ENCODE results near the gene STK39.

Gene STK39

GRCh38 chr2:168140892-168141291 lies 106.5 kb downstream of the STK39 start:
- no peak overlapping the region for H3K27ac ChIP-seq (replicated peaks)
- TF ChIP-seq CTCF (IDR thresholded peaks at IDR 0.05; ENCODE audit: insufficient read depth, low read length) (no peak), POLR2AphosphoS5 (IDR thresholded peaks at IDR 0.05; ENCODE audit: low read depth) (no peak), SPI1 (IDR thresholded peaks at IDR 0.05; ENCODE audit: borderline replicate concordance, low read depth) (no peak), GABPA (IDR thresholded peaks at IDR 0.05; ENCODE audit: low read depth) (no peak), REST (IDR thresholded peaks at IDR 0.05; ENCODE audit: insufficient replicate concordance, low read depth) (no peak)
- DNase-seq (ENCODE audit: low read depth in 1 of 2, low spot score in 1 of 2), result no peak
- no peak overlapping the region for H3K4me3 ChIP-seq (replicated peaks; ENCODE audit: insufficient read depth, low read length)
- no peaks in the 10 kb centered on the region for H3K27me3 ChIP-seq (ENCODE audit: insufficient read depth, poor library complexity, severe bottlenecking)

DNA sequence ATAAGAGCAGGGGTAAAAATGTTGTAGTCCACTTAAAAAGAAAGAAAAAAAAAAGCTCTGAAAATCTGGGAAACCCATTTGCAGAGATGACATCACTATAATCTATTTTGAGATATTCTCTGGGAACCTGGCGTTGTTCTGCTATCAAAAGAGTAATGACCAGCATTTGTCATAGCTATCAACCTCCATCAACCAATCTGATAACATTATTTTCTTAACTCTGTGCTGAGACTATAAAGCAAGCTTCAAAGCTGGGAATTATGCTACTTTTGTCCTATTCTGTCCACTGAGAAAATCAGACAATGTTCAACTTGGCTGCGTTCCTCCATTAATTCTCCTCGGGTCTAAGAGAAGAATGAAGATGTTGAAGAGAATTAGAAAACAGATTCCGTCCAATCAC lies 107.5 kb downstream of the STK39 start:
- DNase-seq (ENCODE audit: low read depth in 1 of 2, low spot score in 1 of 2), result no peak
- Histone ChIP-seq H3K27ac (replicated peaks) (no peak overlapping the region), H3K4me3 (replicated peaks; ENCODE audit: insufficient read depth, low read length) (no peak overlapping the region), H3K27me3 (ENCODE audit: insufficient read depth, poor library complexity, severe bottlenecking) (no peaks in the 10 kb centered on the region)
- TF ChIP-seq POLR2AphosphoS5 (IDR thresholded peaks at IDR 0.05; ENCODE audit: low read depth) (no peak), REST (IDR thresholded peaks at IDR 0.05; ENCODE audit: insufficient replicate concordance, low read depth) (no peak), GABPA (IDR thresholded peaks at IDR 0.05; ENCODE audit: low read depth) (no peak), SPI1 (IDR thresholded peaks at IDR 0.05; ENCODE audit: borderline replicate concordance, low read depth) (no peak), CTCF (IDR thresholded peaks at IDR 0.05; ENCODE audit: insufficient read depth, low read length) (no peak)

- Histone ChIP-seq H3K27me3 (ENCODE audit: insufficient read depth, poor library complexity, severe bottlenecking) (no peaks in the 10 kb centered on the region), H3K4me3 (replicated peaks; ENCODE audit: insufficient read depth, low read length) (no peak overlapping the region), H3K27ac (replicated peaks) (no peak overlapping the region)
- no peak for DNase-seq (ENCODE audit: low read depth in 1 of 2, low spot score in 1 of 2)
- TF ChIP-seq GABPA (IDR thresholded peaks at IDR 0.05; ENCODE audit: low read depth) (no peak), CTCF (IDR thresholded peaks at IDR 0.05; ENCODE audit: insufficient read depth, low read length) (no peak), REST (IDR thresholded peaks at IDR 0.05; ENCODE audit: insufficient replicate concordance, low read depth) (no peak)
Measured at GRCh38 chr2:168138901-168139300, 108.5 kb downstream of the STK39 start.

All from HL-60 (cell line).